PFSK-1 (cell line): ENCODE measurements around the gene CUL1.

ENCODE experiments used
- FOXP2 ChIP-seq: optimal IDR thresholded peaks from 2 replicates; pipeline ENCODE3; 2011; ENCODE audit warnings: borderline replicate concordance, control low read depth, inconsistent platforms; ENCODE audit not compliant: insufficient read depth; ENCODE audit errors: extremely low read length, extremely low read depth
- POLR2AphosphoS5 ChIP-seq: IDR thresholded peaks from 2 replicates; pipeline ENCODE4 v1.6.1; 2012; ENCODE audit warnings: low read depth, mild to moderate bottlenecking, control low read depth, low read length, moderate library complexity
- REST ChIP-seq, 2 experiments: IDR thresholded peaks; 2 replicates each; pipeline versions ENCODE4 v1.6.1 to v1.8.0; 2011 to 2012; ENCODE audit warnings: low read depth in 2 of 2, low read length in 2 of 2, control low read depth in 1 of 2, inconsistent platforms in 1 of 2, mild to moderate bottlenecking in 1 of 2, moderate library complexity in 1 of 2; ENCODE audit not compliant: insufficient read depth in 1 of 2
- SIN3A ChIP-seq: IDR thresholded peaks from 2 replicates; pipeline ENCODE4 v1.6.1; 2012; ENCODE audit warnings: mild to moderate bottlenecking, low read length, moderate library complexity, borderline replicate concordance; ENCODE audit not compliant: insufficient read depth
- TAF1 ChIP-seq: IDR thresholded peaks from 2 replicates; pipeline ENCODE4 v1.6.1; 2012; ENCODE audit warnings: low read length, control low read depth, borderline replicate concordance; ENCODE audit not compliant: insufficient read depth

CUL1 gene

GRCh38 chr7:148807436-148807835 lies 108.7 kb downstream of the CUL1 start:
- no peak for TF ChIP-seq FOXP2
- no peak for TF ChIP-seq TAF1
- TF ChIP-seq POLR2AphosphoS5, result no peak
- TF ChIP-seq REST (IDR thresholded peaks at IDR 0.05; ENCODE audit: insufficient read depth in 1 of 2, low read depth in 2 of 2, low read length in 2 of 2), result no peak
- no peak for TF ChIP-seq SIN3A

- TF ChIP-seq FOXP2 (no peak), REST (IDR thresholded peaks at IDR 0.05; ENCODE audit: insufficient read depth in 1 of 2, low read depth in 2 of 2, low read length in 2 of 2) (no peak), SIN3A (no peak), POLR2AphosphoS5 (no peak), TAF1 (no peak)
These were observed 111.2 kb downstream of the CUL1 start for GRCh38 chr7:148809856-148810255.

GRCh38 chr7:148811892-148812291 lies 113.2 kb downstream of the CUL1 start:
- TF ChIP-seq TAF1, result no peak
- TF ChIP-seq POLR2AphosphoS5, result no peak

- TF ChIP-seq REST (IDR thresholded peaks at IDR 0.05; ENCODE audit: insufficient read depth in 1 of 2, low read depth in 2 of 2, low read length in 2 of 2), result no peak
- TF ChIP-seq TAF1, result no peak
- no peak for TF ChIP-seq SIN3A
- TF ChIP-seq POLR2AphosphoS5, result no peak
- no peak for TF ChIP-seq FOXP2
These were observed 115.2 kb downstream of the CUL1 start for GRCh38 chr7:148813890-148814289.

- TF ChIP-seq SIN3A (no peak), REST (IDR thresholded peaks at IDR 0.05; ENCODE audit: insufficient read depth in 1 of 2, low read depth in 2 of 2, low read length in 2 of 2) (no peak), POLR2AphosphoS5 (no peak), TAF1 (no peak), FOXP2 (no peak)
These were observed 116.3 kb downstream of the CUL1 start for GRCh38 chr7:148814922-148815559.
